Upper lobe of left lung (tissue), 6 donors: Measurements from ENCODE around the gene RFTN1. TPM values are rescaled to one million over a fixed set of nuclear protein-coding genes. Genes with fewer than 3 reads are reported as not detected.

Experiments used
- ATAC-seq, 2 donors: fragments of 200-7000 bp; cut with Tn5 transposase; one replicate each; pipeline ENCODE4 v1.9.1; 2022; ENCODE audit warnings: mild to moderate bottlenecking in 2 of 2, moderate library complexity in 2 of 2; ENCODE audit not compliant: low FRiP score in 2 of 2
- DNase-seq, 2 donors: peaks; one replicate each; pipeline ENCODE4 v3.0.0-alpha.2; 2019 to 2020
- H3K27ac ChIP-seq, 4 donors: fragments of 200-600 bp; sonication (generic); one replicate each; pipeline ENCODE4 v1.5.1; 2016 to 2019
- H3K27me3 ChIP-seq, 4 donors: fragments of 200-600 bp; sonication (generic); one replicate each; pipeline ENCODE4 v1.5.1; 2017 to 2019
- H3K36me3 ChIP-seq, 4 donors: fragments of 200-600 bp; sonication (generic); one replicate each; pipeline ENCODE4 v1.5.1; 2016 to 2019
- H3K4me1 ChIP-seq, 4 donors: fragments of 200-600 bp; sonication (generic); one replicate each; pipeline ENCODE4 v1.5.1; 2018 to 2019
- H3K4me3 ChIP-seq, 4 donors: fragments of 200-600 bp; sonication (generic); one replicate each; pipeline ENCODE4 v1.5.1; 2017 to 2019; ENCODE audit warnings: mild to moderate bottlenecking in 2 of 4, moderate library complexity in 1 of 4
- H3K9me3 ChIP-seq, 4 donors: fragments of 200-600 bp; sonication (generic); one replicate each; pipeline ENCODE4 v1.5.1; 2018 to 2019
- CTCF ChIP-seq, 6 experiments: fragments of 450-650 bp in 4 of 6; fragments of 200-600 bp in 2 of 6; sonication (generic) in 2 of 6; IDR thresholded peaks; one replicate each; pipeline ENCODE4 v1.5.1; 2016 to 2019; ENCODE audit warnings: antibody characterized with exemption in 6 of 6
- EP300 ChIP-seq, 4 donors: sonication (generic); formaldehyde crosslinking; IDR thresholded peaks; one replicate each; pipeline ENCODE4 v1.5.1; 2017; ENCODE audit warnings: antibody characterized with exemption in 4 of 4, control low read depth in 2 of 4
- POLR2A ChIP-seq, 4 donors: fragments of 450-650 bp; IDR thresholded peaks; one replicate each; pipeline ENCODE4 v1.5.1; 2016 to 2017; ENCODE audit warnings: antibody characterized with exemption in 4 of 4, mild to moderate bottlenecking in 2 of 4
- POLR2AphosphoS5 ChIP-seq, 2 donors: sonication (generic); formaldehyde crosslinking; IDR thresholded peaks; one replicate each; pipeline ENCODE4 v1.5.1; 2017; ENCODE audit warnings: antibody characterized with exemption in 2 of 2
- WGBS, 2 donors: methylation state at CpG; one replicate each; pipeline ENCODE4 v1.1.5; 2017 to 2018; 5-methylcytosine and 5-hydroxymethylcytosine counted together
- total RNA-seq, 6 donors: library from RNA; depleted of rRNA in 4 of 6; stranded (reverse); fragments of >200 nt in 4 of 6; gene quantifications; one replicate each; pipeline versions ENCODE4 v1.1.0 to v1.2.1, GENCODE V29; 2016 to 2021
- donor health status: DM: no; HTN: no; CAD: no; lungs with moderate emphysema.
- donor health status: DM: no; HTN: yes; CAD: no; lungs with severe emphysema.

RFTN1 gene
- total RNA-seq, 6 donors from 2014 or later = 62.1 to 121 (median 76.1) TPM

DNA sequence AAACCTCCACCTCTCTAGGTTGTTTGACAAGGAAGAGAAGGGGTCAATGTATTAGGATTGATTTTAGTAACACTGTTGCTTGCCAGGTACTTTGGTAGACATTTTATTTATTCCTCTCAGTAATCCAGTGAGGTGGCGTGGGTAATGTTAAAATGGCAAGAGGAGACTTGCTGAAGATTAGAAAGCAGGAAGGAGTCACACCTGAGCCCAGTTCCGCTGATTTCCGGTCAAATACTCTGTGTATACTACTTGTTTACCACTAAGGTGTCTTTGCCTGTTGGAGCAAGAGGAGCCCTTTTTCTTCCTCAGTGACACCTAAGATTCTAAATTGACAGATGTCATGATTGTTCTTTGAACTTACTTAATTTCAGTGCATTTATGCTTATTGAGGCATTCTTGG is 246.8 kb downstream of the RFTN1 start:
- no peaks in the 10 kb centered on the region for H3K27me3 ChIP-seq
- H3K27ac ChIP-seq = no peak overlapping the region
- 81 to 85% methylated on average over 3 of the region's 3 CpGs for WGBS, 2 donors
- H3K9me3 ChIP-seq = no peaks in the 10 kb centered on the region
- ATAC-seq (no peak), DNase-seq (no peak)
- TF ChIP-seq POLR2AphosphoS5 (IDR thresholded peaks at IDR 0.05) = no peak
- no peak for TF ChIP-seq EP300 (IDR thresholded peaks at IDR 0.05)
- TF ChIP-seq POLR2A (IDR thresholded peaks at IDR 0.05) = no peak
- no peak for TF ChIP-seq CTCF (IDR thresholded peaks at IDR 0.05)
- H3K4me1 ChIP-seq = peaks cover 21 to 42% (median 24%) of the 10 kb centered on the region in 4 donors
- no peak overlapping the region for H3K4me3 ChIP-seq
- peaks cover 0 to 24% (median 11%) of the 10 kb centered on the region in 4 donors for H3K36me3 ChIP-seq

Other genes starting within 250 kb of the RFTN1 start
- 10 to 100 TPM in 4 of 6 donors, 1 to 10 TPM in 2; 7.3 to 33.1 (median 21.3) TPM for gene DPH3, start 248.8 kb downstream of the RFTN1 start, total RNA-seq
- gene OXNAD1, start 248.5 kb downstream of the RFTN1 start, total RNA-seq = 10 to 100 TPM in 5 of 6 donors, 1 to 10 TPM in 1; 7.2 to 20.9 (median 11.0) TPM
- not detected for gene DAZL, start 91.7 kb upstream of the RFTN1 start, total RNA-seq